GM06990 (cell line): ENCODE results near the gene CAMK1D.

Experiments used
- DNase-seq: peaks from one replicate; pipeline ENCODE4 v3.0.0-alpha.2; 2011; ENCODE audit not compliant: insufficient read length; ENCODE audit errors: extremely low read depth
- H3K27me3 ChIP-seq: replicated peaks from 2 replicates; pipeline ENCODE4 v1.6.0; 2011; ENCODE audit warnings: low read length; ENCODE audit not compliant: control insufficient read depth, insufficient read depth
- H3K36me3 ChIP-seq: 2 replicates; pipeline ENCODE4 v1.5.1; 2011; ENCODE audit warnings: low read length; ENCODE audit not compliant: control insufficient read depth, insufficient read depth
- H3K4me3 ChIP-seq: replicated peaks from 2 replicates; pipeline ENCODE4 v1.5.1; 2011; ENCODE audit warnings: low read depth, mild to moderate bottlenecking, control low read depth, low read length
- CTCF ChIP-seq: IDR thresholded peaks from 2 replicates; pipeline ENCODE4 v1.5.1; 2011; ENCODE audit warnings: low read length, control low read depth, mild to moderate bottlenecking, inconsistent platforms; ENCODE audit not compliant: insufficient read depth, poor library complexity, severe bottlenecking

CAMK1D gene

GRCh38 chr10:12690525-12691126, 341.3 kb downstream of the CAMK1D start:
- H3K36me3 ChIP-seq = no peaks in the 10 kb centered on the region
- no peaks in the 10 kb centered on the region for H3K27me3 ChIP-seq
- TF ChIP-seq CTCF = no peak
- DNase-seq = no peak
- no peak overlapping the region for H3K4me3 ChIP-seq

GRCh38 chr10:12691596-12691995, 342.2 kb downstream of the CAMK1D start:
- Histone ChIP-seq H3K36me3 (no peaks in the 10 kb centered on the region), H3K27me3 (no peaks in the 10 kb centered on the region), H3K4me3 (no peak overlapping the region)
- no peak for DNase-seq
- no peak for TF ChIP-seq CTCF

GRCh38 chr10:12697764-12698163, 348.4 kb downstream of the CAMK1D start:
- Histone ChIP-seq H3K4me3 (no peak overlapping the region), H3K27me3 (no peaks in the 10 kb centered on the region), H3K36me3 (no peaks in the 10 kb centered on the region)
- no peak for TF ChIP-seq CTCF
- no peak for DNase-seq

GRCh38 chr10:12699258-12699700, 349.9 kb downstream of the CAMK1D start:
- no peak for TF ChIP-seq CTCF
- DNase-seq = no peak
- no peak overlapping the region for H3K4me3 ChIP-seq

GRCh38 chr10:12699781-12700556, 350.6 kb downstream of the CAMK1D start:
- H3K27me3 ChIP-seq = no peaks in the 10 kb centered on the region
- no peak for DNase-seq
- no peak for TF ChIP-seq CTCF
- no peak overlapping the region for H3K4me3 ChIP-seq
- H3K36me3 ChIP-seq = no peaks in the 10 kb centered on the region

More at GRCh38 chr10:12699258-12699700, 349.9 kb downstream of the CAMK1D start:
- Histone ChIP-seq H3K27me3 (no peaks in the 10 kb centered on the region), H3K36me3 (no peaks in the 10 kb centered on the region)
